Activated CD4-positive, alpha-beta T cell treated with anti-CD3 and anti-CD28 coated beads for 4 hours (primary cell): ENCODE data around the gene FA2H.
"Not testable (repeated sequence)": the region's sequence is repeated elsewhere in the genome, so short reads cannot be mapped to it uniquely, and the experiment has no call there.

ENCODE experiments used
- DNase-seq, 2 donors: peaks; one replicate each; pipeline ENCODE4 v3.0.0-alpha.2; 2020

The FA2H gene

GRCh38 chr16:74668877-74669276, 105.7 kb downstream of the FA2H start:
- DNase-seq = not testable (repeated sequence)

GRCh38 chr16:74667255-74667700, 107.3 kb downstream of the FA2H start:
- DNase-seq = no peak

GRCh38 chr16:74666425-74667254, 108.0 kb downstream of the FA2H start, which contains the start of gene RFWD3:
Gene RFWD3 (minus strand): TSS chr16:74666877. CDS start chr16:74661449, 5,428 bp downstream.
- peak; percentile 95 to 96 for DNase-seq

GRCh38 chr16:74666010-74666421, 108.6 kb downstream of the FA2H start:
- DNase-seq = no peak
